Ectodermal cell (in vitro differentiated cells): ENCODE results near the gene CYP27A1.

ENCODE experiments used
- H3K27ac ChIP-seq: 2 replicates; pipeline ENCODE4 v1.7.0; 2013; ENCODE audit warnings: mild to moderate bottlenecking, low read depth, low read length; ENCODE audit not compliant: insufficient read depth, poor library complexity, severe bottlenecking
- H3K27me3 ChIP-seq: 2 replicates; pipeline ENCODE4 v1.7.0; 2013; ENCODE audit warnings: mild to moderate bottlenecking, low read length; ENCODE audit not compliant: insufficient read depth, control insufficient read depth, poor library complexity, severe bottlenecking
- H3K36me3 ChIP-seq: one replicate; pipeline ENCODE4 v1.7.0; 2013; ENCODE audit warnings: low read length; ENCODE audit not compliant: control insufficient read depth, insufficient read depth
- H3K4me1 ChIP-seq: one replicate; pipeline ENCODE4 v1.7.0; 2013; ENCODE audit warnings: low read length; ENCODE audit not compliant: control insufficient read depth, insufficient read depth
- H3K4me3 ChIP-seq: 2 replicates; pipeline ENCODE4 v1.7.0; 2013; ENCODE audit warnings: low read depth, low read length, control low read depth; ENCODE audit not compliant: insufficient read depth
- H3K9me3 ChIP-seq: 2 replicates; pipeline ENCODE4 v1.7.0; 2013; ENCODE audit warnings: mild to moderate bottlenecking, low read length, moderate library complexity; ENCODE audit not compliant: control insufficient read depth
- WGBS, 2 experiments: methylation state at CpG; one replicate each; pipeline ENCODE4 v1.1.7; 2013; ENCODE audit warnings: missing lambda C conversion rate in 2 of 2; 5-methylcytosine and 5-hydroxymethylcytosine counted together

The CYP27A1 gene

GRCh38 chr2:218792433-218792832, 10.5 kb downstream of the CYP27A1 start:
- WGBS, 2 experiments: 100% methylated on average over 1 of the region's 1 CpG

GRCh38 chr2:218796691-218797090, 14.7 kb downstream of the CYP27A1 start:
- no peaks in the 10 kb centered on the region for H3K9me3 ChIP-seq
- no peak overlapping the region for H3K27ac ChIP-seq
- no peak overlapping the region for H3K4me3 ChIP-seq
- H3K4me1 ChIP-seq: no peaks in the 10 kb centered on the region
- 96% methylated on average over 4 of the region's 4 CpGs for WGBS, 2 experiments
- H3K27me3 ChIP-seq: no peaks in the 10 kb centered on the region
- H3K36me3 ChIP-seq: no peaks in the 10 kb centered on the region

More at GRCh38 chr2:218792433-218792832, 10.5 kb downstream of the CYP27A1 start:
- no peak overlapping the region for H3K27ac ChIP-seq
- H3K4me3 ChIP-seq: no peak overlapping the region
- no peaks in the 10 kb centered on the region for H3K9me3 ChIP-seq
- no peaks in the 10 kb centered on the region for H3K36me3 ChIP-seq
- H3K4me1 ChIP-seq: no peaks in the 10 kb centered on the region
- H3K27me3 ChIP-seq: no peaks in the 10 kb centered on the region

- WGBS, 2 experiments: 63 to 67% methylated on average over 12 of the region's 12 CpGs
- Histone ChIP-seq H3K4me1 (no peaks in the 10 kb centered on the region), H3K4me3 (no peak overlapping the region), H3K27me3 (no peaks in the 10 kb centered on the region), H3K9me3 (no peaks in the 10 kb centered on the region), H3K27ac (no peak overlapping the region), H3K36me3 (no peaks in the 10 kb centered on the region)
Measured at GRCh38 chr2:218798767-218799504, 17.0 kb downstream of the CYP27A1 start.

- WGBS, 2 experiments: 84 to 89% methylated on average over 6 of the region's 6 CpGs
- no peaks in the 10 kb centered on the region for H3K4me1 ChIP-seq
- H3K9me3 ChIP-seq: no peaks in the 10 kb centered on the region
- H3K36me3 ChIP-seq: no peaks in the 10 kb centered on the region
- no peak overlapping the region for H3K27ac ChIP-seq
- no peak overlapping the region for H3K4me3 ChIP-seq
- H3K27me3 ChIP-seq: no peaks in the 10 kb centered on the region
Measured at GRCh38 chr2:218799990-218800389, 18.0 kb downstream of the CYP27A1 start.

- Histone ChIP-seq H3K27me3 (no peaks in the 10 kb centered on the region), H3K36me3 (no peaks in the 10 kb centered on the region), H3K27ac (no peak overlapping the region), H3K4me1 (peaks cover 9% of the 10 kb centered on the region), H3K9me3 (no peaks in the 10 kb centered on the region), H3K4me3 (no peak overlapping the region)
- 86 to 91% methylated on average over 4 of the region's 4 CpGs for WGBS, 2 experiments
Measured at GRCh38 chr2:218802386-218802994, 20.5 kb downstream of the CYP27A1 start.

GRCh38 chr2:218804817-218805216, 22.9 kb downstream of the CYP27A1 start:
- Histone ChIP-seq H3K9me3 (no peaks in the 10 kb centered on the region), H3K4me1 (peaks cover 9% of the 10 kb centered on the region), H3K27ac (no peak overlapping the region), H3K4me3 (no peak overlapping the region), H3K36me3 (no peaks in the 10 kb centered on the region), H3K27me3 (no peaks in the 10 kb centered on the region)
- WGBS, 2 experiments: 100% methylated on average over 1 of the region's 1 CpG

GRCh38 chr2:218805627-218806026, 23.7 kb downstream of the CYP27A1 start:
- no peaks in the 10 kb centered on the region for H3K36me3 ChIP-seq
- WGBS, 2 experiments: 13 to 22% methylated on average over 3 of the region's 3 CpGs
- H3K27ac ChIP-seq: no peak overlapping the region
- H3K4me1 ChIP-seq: peaks cover 9% of the 10 kb centered on the region
- no peak overlapping the region for H3K4me3 ChIP-seq
- H3K27me3 ChIP-seq: no peaks in the 10 kb centered on the region
- H3K9me3 ChIP-seq: no peaks in the 10 kb centered on the region

GRCh38 chr2:218806346-218806978, 24.5 kb downstream of the CYP27A1 start:
- peaks cover 9% of the 10 kb centered on the region for H3K4me1 ChIP-seq
- H3K9me3 ChIP-seq: no peaks in the 10 kb centered on the region
- H3K27me3 ChIP-seq: no peaks in the 10 kb centered on the region
- no peak overlapping the region for H3K4me3 ChIP-seq
- no peaks in the 10 kb centered on the region for H3K36me3 ChIP-seq
- WGBS, 2 experiments: 93 to 95% methylated on average over 10 of the region's 10 CpGs
- no peak overlapping the region for H3K27ac ChIP-seq

- Histone ChIP-seq H3K4me3 (no peak overlapping the region), H3K27ac (no peak overlapping the region), H3K9me3 (no peaks in the 10 kb centered on the region), H3K36me3 (no peaks in the 10 kb centered on the region), H3K4me1 (peaks cover 9% of the 10 kb centered on the region), H3K27me3 (no peaks in the 10 kb centered on the region)
- WGBS, 2 experiments: 88 to 98% methylated on average over 3 to 4 of the region's 4 CpGs
Measured at GRCh38 chr2:218807626-218808025, 25.7 kb downstream of the CYP27A1 start.

- H3K27me3 ChIP-seq: no peaks in the 10 kb centered on the region
- H3K4me3 ChIP-seq: no peak overlapping the region
- H3K9me3 ChIP-seq: no peaks in the 10 kb centered on the region
- WGBS, 2 experiments: 94 to 95% methylated on average over 12 of the region's 12 CpGs
- H3K27ac ChIP-seq: no peak overlapping the region
- no peaks in the 10 kb centered on the region for H3K36me3 ChIP-seq
- peaks cover 9% of the 10 kb centered on the region for H3K4me1 ChIP-seq
Measured at GRCh38 chr2:218809515-218809914, 27.6 kb downstream of the CYP27A1 start.
